Stomach smooth muscle (tissue), 2 donors: ENCODE measurements around the gene POM121.
"Not testable (repeated sequence)": the region's sequence is repeated elsewhere in the genome, so short reads cannot be mapped to it uniquely, and the experiment has no call there.

ENCODE experiments used
- H3K27ac ChIP-seq: one replicate; pipeline ENCODE4 v1.7.0; 2013; ENCODE audit warnings: mild to moderate bottlenecking, low read length, inconsistent platforms
- H3K27me3 ChIP-seq, 2 donors: one replicate each; pipeline ENCODE4 v1.7.0; 2013; ENCODE audit warnings: low read length in 2 of 2; ENCODE audit not compliant: insufficient read depth in 2 of 2, control insufficient read depth in 1 of 2
- H3K36me3 ChIP-seq, 2 donors: one replicate each; pipeline ENCODE4 v1.7.0; 2013; ENCODE audit warnings: low read length in 2 of 2; ENCODE audit not compliant: control insufficient read depth in 2 of 2, insufficient read depth in 2 of 2
- H3K4me1 ChIP-seq: one replicate; pipeline ENCODE4 v1.7.0; 2013; ENCODE audit warnings: low read length; ENCODE audit not compliant: control insufficient read depth, insufficient read depth
- H3K4me3 ChIP-seq, 2 donors: one replicate each; pipeline ENCODE4 v1.7.0; 2013; ENCODE audit warnings: low read length in 2 of 2
- H3K9ac ChIP-seq, 2 donors: one replicate each; pipeline ENCODE4 v1.7.0; 2013; ENCODE audit warnings: low read length in 2 of 2, mild to moderate bottlenecking in 1 of 2
- H3K9me3 ChIP-seq, 2 donors: one replicate each; pipeline ENCODE4 v1.7.0; 2013; ENCODE audit warnings: low read length in 2 of 2; ENCODE audit not compliant: control insufficient read depth in 2 of 2
- donor health status: healthy.
- donor health status: Pancreatic carcinoma.

The POM121 gene

DNA sequence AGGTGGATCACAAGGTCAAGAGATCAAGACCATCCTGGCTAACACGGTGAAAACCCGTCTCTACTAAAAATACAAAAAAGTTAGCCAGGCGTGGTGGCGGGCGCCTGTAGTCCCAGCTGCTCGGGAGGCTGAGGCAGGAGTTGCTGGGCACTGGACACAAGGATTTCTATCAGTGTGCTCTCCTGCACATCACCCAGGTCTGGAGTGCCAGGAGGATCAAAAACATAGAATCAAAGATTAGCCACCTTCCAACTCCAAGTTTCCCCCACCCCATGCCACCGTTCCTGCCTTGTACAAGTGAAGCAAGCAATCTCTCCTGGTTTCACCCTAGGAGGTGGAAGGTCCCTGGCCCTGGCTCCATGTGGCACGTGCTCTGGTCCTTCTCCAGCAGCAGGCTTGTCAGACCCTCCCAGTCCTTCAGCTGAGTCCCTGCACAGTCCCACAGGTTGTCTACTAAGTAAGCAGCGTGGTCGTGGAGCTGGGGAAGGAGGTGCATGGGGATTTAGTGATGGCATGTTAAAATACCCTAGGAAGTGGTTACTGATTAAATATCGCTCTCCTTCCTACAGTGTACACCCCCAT is 73.1 kb downstream of the POM121 start:
- not testable (repeated sequence) for H3K27me3 ChIP-seq, H3K9ac ChIP-seq, H3K9me3 ChIP-seq, H3K36me3 ChIP-seq, H3K4me3 ChIP-seq, H3K4me1 ChIP-seq, H3K27ac ChIP-seq
